Measurements from ENCODE around the gene AHI1. TPM values are rescaled to one million over a fixed set of nuclear protein-coding genes. Genes with fewer than 3 reads are reported as not detected.

Gene AHI1
- total and polyA plus RNA-seq, 10 of the 15 experiments (the other 5 are each of a cell fraction or from before 2014, with no cell fraction given), result 3.2 to 9.5 (median 4.6) TPM

- TF ChIP-seq MYB (IDR thresholded peaks at IDR 0.05; ENCODE audit: borderline replicate concordance, low read depth, low read length), result no peak
- TF ChIP-seq BHLHE40 (IDR thresholded peaks at IDR 0.05; ENCODE audit: borderline replicate concordance in 1 of 2, low read depth in 2 of 2, low read length in 1 of 2), result no peak
- TF ChIP-seq EP300 (IDR thresholded peaks at IDR 0.05; ENCODE audit: borderline replicate concordance in 1 of 2, control insufficient read depth in 1 of 2, low read depth in 2 of 2, low read length in 2 of 2), result no peak
Observed at GRCh38 chr6:135354407-135354806, 143.1 kb downstream of the AHI1 start (continued).

- Histone ChIP-seq H3K9ac (ENCODE audit: control insufficient read depth, insufficient read depth, low read length) (no peak overlapping the region), H3K27ac (ENCODE audit: control insufficient read depth, insufficient read depth) (no peak overlapping the region), H3K4me1 (ENCODE audit: control insufficient read depth, insufficient read depth, low read length) (no peaks in the 10 kb centered on the region), H3K4me3 (no peak overlapping the region), H3K27me3 (replicated peaks in 1 of 2; ENCODE audit: control insufficient read depth in 2 of 2, insufficient read depth in 2 of 2, low read length in 1 of 2) (no peaks in the 10 kb centered on the region), H3K4me2 (ENCODE audit: control insufficient read depth, insufficient read depth) (no peak overlapping the region), H2AFZ (ENCODE audit: control insufficient read depth, low read depth, low read length) (no peak overlapping the region), H3K36me3 (ENCODE audit: control insufficient read depth in 2 of 2, insufficient read depth in 2 of 2, low read length in 1 of 2) (no peaks in the 10 kb centered on the region), H4K20me1 (ENCODE audit: control insufficient read depth, insufficient read depth) (no peaks in the 10 kb centered on the region), H3K9me3 (replicated peaks; ENCODE audit: control insufficient read depth, insufficient read depth, low read length) (no peaks in the 10 kb centered on the region), H3K79me2 (ENCODE audit: control insufficient read depth, insufficient read depth, low read length) (no peaks in the 10 kb centered on the region)
- intact Hi-C loops (cut with micrococcal nuclease; ENCODE audit: unreplicated experiment), result no loop called here
- SMC1A ChIA-PET (ENCODE audit: uncharacterized antibody, unreplicated experiment), result interaction anchor here (1.3 to 1.5 kb wide), 3 partner anchors 30 to 115 kb away, joined by 3 to 5 read pairs (median 3); no protein-coding TSS in a partner anchor
- no TSS peak for BruUV-seq (replicated peaks)
- POLR2A ChIA-PET, result no interaction called here
- DNase-seq (ENCODE audit: low read depth, low spot score) (no peak), ATAC-seq (no peak), FAIRE-seq (no peak)
- RAD21 ChIA-PET (ENCODE audit: unreplicated experiment), result interaction anchor here (1.4 kb wide), 1 partner anchor 209 kb away, joined by 3 read pairs; no protein-coding TSS in a partner anchor
- TF ChIP-seq ZNF274 (IDR thresholded peaks at IDR 0.05; ENCODE audit: insufficient read depth, insufficient read length), result no peak
- no peak for TF ChIP-seq EGR1 (IDR thresholded peaks at IDR 0.05; ENCODE audit: borderline replicate concordance in 1 of 2, low read depth in 2 of 2, low read length in 2 of 2)
- no peak for TF ChIP-seq LARP7 (IDR thresholded peaks at IDR 0.05)
- no peak for TF ChIP-seq SRF (IDR thresholded peaks at IDR 0.05; ENCODE audit: low read depth in 2 of 2, low read length in 2 of 2)
- no peak for TF ChIP-seq E2F4 (IDR thresholded peaks at IDR 0.05; ENCODE audit: low read depth, low read length)
- no peak for TF ChIP-seq ZNF207 (IDR thresholded peaks at IDR 0.05; ENCODE audit: borderline replicate concordance)
- TF ChIP-seq ASH2L (IDR thresholded peaks at IDR 0.05; ENCODE audit: borderline replicate concordance, low read depth), result no peak
- no peak for TF ChIP-seq IRF5 (IDR thresholded peaks at IDR 0.05; ENCODE audit: borderline replicate concordance)
- TF ChIP-seq MYC (IDR thresholded peaks at IDR 0.05; ENCODE audit: insufficient read depth, insufficient read length, insufficient replicate concordance, low read length, severe bottlenecking), result no peak
- no peak for TF ChIP-seq SMC3 (IDR thresholded peaks at IDR 0.05; ENCODE audit: borderline replicate concordance, low read length)
- TF ChIP-seq KDM1A (IDR thresholded peaks at IDR 0.05; ENCODE audit: borderline replicate concordance), result no peak
- no peak for TF ChIP-seq SIX5 (IDR thresholded peaks at IDR 0.05; ENCODE audit: low read depth, low read length, severe bottlenecking)
- no peak for TF ChIP-seq PAX5 (IDR thresholded peaks at IDR 0.05; ENCODE audit: borderline replicate concordance, low read depth, low read length)
- TF ChIP-seq HCFC1 (IDR thresholded peaks at IDR 0.05; ENCODE audit: low read length), result no peak
- no peak for TF ChIP-seq IKZF2 (IDR thresholded peaks at IDR 0.05)
- 100% methylated on average over 2 of the region's 2 CpGs for WGBS (ENCODE audit: insufficient coverage, insufficient replicate concordance, low lambda C conversion rate, missing lambda C conversion rate)
- in situ Hi-C loops (cut with MboI), result no loop called here
- CTCF ChIA-PET, result no interaction called here
Observed at GRCh38 chr6:135353113-135353512, 144.4 kb downstream of the AHI1 start.

All from GM12878 (cell line).